ENCODE measurements around the gene INTS3.

DNA sequence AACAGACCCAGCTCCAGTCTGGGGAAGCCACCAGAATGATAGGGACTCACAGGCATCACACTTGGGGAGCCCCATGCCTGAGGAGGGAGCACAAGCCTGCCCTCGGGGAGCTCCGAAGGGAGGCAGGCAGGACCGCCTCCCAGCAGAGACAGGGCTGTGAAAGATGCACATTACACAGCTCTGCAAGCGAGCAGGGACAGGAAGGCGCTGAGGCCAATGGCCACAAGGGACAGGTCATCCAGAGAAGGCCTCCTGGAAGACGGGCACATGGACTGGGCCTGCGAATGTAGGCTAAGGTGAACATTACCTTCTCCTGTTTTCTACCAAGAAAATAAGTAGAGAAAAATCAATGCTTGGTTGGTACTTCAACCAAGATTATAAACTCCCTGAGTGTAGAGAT is 45.1 kb upstream of the INTS3 start:
- TF ChIP-seq, protein P1, sequence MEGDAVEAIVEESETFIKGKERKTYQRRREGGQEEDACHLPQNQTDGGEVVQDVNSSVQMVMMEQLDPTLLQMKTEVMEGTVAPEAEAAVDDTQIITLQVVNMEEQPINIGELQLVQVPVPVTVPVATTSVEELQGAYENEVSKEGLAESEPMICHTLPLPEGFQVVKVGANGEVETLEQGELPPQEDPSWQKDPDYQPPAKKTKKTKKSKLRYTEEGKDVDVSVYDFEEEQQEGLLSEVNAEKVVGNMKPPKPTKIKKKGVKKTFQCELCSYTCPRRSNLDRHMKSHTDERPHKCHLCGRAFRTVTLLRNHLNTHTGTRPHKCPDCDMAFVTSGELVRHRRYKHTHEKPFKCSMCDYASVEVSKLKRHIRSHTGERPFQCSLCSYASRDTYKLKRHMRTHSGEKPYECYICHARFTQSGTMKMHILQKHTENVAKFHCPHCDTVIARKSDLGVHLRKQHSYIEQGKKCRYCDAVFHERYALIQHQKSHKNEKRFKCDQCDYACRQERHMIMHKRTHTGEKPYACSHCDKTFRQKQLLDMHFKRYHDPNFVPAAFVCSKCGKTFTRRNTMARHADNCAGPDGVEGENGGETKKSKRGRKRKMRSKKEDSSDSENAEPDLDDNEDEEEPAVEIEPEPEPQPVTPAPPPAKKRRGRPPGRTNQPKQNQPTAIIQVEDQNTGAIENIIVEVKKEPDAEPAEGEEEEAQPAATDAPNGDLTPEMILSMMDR (IDR thresholded peaks at IDR 0.05): no peak
- TF ChIP-seq POLR2A (IDR thresholded peaks at IDR 0.05): no peak

Measured in heart left ventricle (tissue), 13 donors.